SIG-M5 treated with dmso at 0.1 percent for 504 hours (cell line): ENCODE results near the gene MTTP.
A peak's percentile ranks its signal among the peaks of the same experiment; 100 is the strongest.
"Not testable (repeated sequence)": the region's sequence is repeated elsewhere in the genome, so short reads cannot be mapped to it uniquely, and the experiment has no call there.

Experiments
- DNase-seq: peaks from one replicate; lab custom pipeline; 2025; ENCODE audit not compliant: unreplicated experiment; lab: John Stamatoyannopoulos, UW

MTTP gene

GRCh38 chr4:99574530-99575324, at the start of gene MTTP:
Gene MTTP, plus strand, starts transcription at chr4:99574824. Its CDS starts 86 bp downstream, at chr4:99574910.
- DNase-seq = no peak

GRCh38 chr4:99529228-99529627, 45.4 kb upstream of the MTTP start:
- no peak for DNase-seq

- no peak for DNase-seq
These were observed 44.7 kb upstream of the MTTP start for GRCh38 chr4:99529956-99530355.

GRCh38 chr4:99534699-99535098, 39.9 kb upstream of the MTTP start:
- not testable (repeated sequence) for DNase-seq

- DNase-seq = no peak
These were observed 38.4 kb upstream of the MTTP start for GRCh38 chr4:99536271-99536670.

GRCh38 chr4:99536848-99537247, 37.8 kb upstream of the MTTP start:
- no peak for DNase-seq

- no peak for DNase-seq
These were observed 37.0 kb upstream of the MTTP start for GRCh38 chr4:99537674-99538073.

GRCh38 chr4:99540277-99540939, 34.2 kb upstream of the MTTP start:
- DNase-seq = no peak

- DNase-seq = no peak
These were observed 21.8 kb upstream of the MTTP start for GRCh38 chr4:99552872-99553271.

GRCh38 chr4:99563310-99564186, 11.1 kb upstream of the MTTP start, which contains the start of gene TRMT10A:
Gene TRMT10A, minus strand, starts transcription at chr4:99564039. Its CDS starts 4,701 bp downstream, at chr4:99559338.
- peak; percentile 96 for DNase-seq

GRCh38 chr4:99564921-99565320, 9.7 kb upstream of the MTTP start:
- DNase-seq = no peak

GRCh38 chr4:99571883-99572282, 2.7 kb upstream of the MTTP start:
- no peak for DNase-seq

GRCh38 chr4:99572527-99573240, 1.9 kb upstream of the MTTP start:
- DNase-seq = no peak

GRCh38 chr4:99573735-99574368, 772 bp upstream of the MTTP start:
- no peak for DNase-seq

GRCh38 chr4:99578714-99579113, 4.1 kb downstream of the MTTP start:
- DNase-seq = no peak

GRCh38 chr4:99585516-99585915, 10.9 kb downstream of the MTTP start:
- DNase-seq = no peak

- peak; percentile 3 for DNase-seq
These were observed 11.7 kb downstream of the MTTP start for GRCh38 chr4:99586322-99586721.

GRCh38 chr4:99586797-99587196, 12.2 kb downstream of the MTTP start:
- no peak for DNase-seq

- DNase-seq = no peak
These were observed 12.7 kb downstream of the MTTP start for GRCh38 chr4:99587309-99587708.

- peak; percentile 17 for DNase-seq
These were observed 13.2 kb downstream of the MTTP start for GRCh38 chr4:99587803-99588202.
